GM18520 (cell line): Measurements from ENCODE around the gene TNP2.

ENCODE experiments used
- ATAC-seq: cut with Tn5 transposase; IDR thresholded peaks from one replicate; pipeline ENCODE4 v1.9.1; 2021; ENCODE audit not compliant: unreplicated experiment

Gene TNP2

GRCh38 chr16:11258553-11259492 lies 10.3 kb downstream of the TNP2 start:
- ATAC-seq = no peak

DNA sequence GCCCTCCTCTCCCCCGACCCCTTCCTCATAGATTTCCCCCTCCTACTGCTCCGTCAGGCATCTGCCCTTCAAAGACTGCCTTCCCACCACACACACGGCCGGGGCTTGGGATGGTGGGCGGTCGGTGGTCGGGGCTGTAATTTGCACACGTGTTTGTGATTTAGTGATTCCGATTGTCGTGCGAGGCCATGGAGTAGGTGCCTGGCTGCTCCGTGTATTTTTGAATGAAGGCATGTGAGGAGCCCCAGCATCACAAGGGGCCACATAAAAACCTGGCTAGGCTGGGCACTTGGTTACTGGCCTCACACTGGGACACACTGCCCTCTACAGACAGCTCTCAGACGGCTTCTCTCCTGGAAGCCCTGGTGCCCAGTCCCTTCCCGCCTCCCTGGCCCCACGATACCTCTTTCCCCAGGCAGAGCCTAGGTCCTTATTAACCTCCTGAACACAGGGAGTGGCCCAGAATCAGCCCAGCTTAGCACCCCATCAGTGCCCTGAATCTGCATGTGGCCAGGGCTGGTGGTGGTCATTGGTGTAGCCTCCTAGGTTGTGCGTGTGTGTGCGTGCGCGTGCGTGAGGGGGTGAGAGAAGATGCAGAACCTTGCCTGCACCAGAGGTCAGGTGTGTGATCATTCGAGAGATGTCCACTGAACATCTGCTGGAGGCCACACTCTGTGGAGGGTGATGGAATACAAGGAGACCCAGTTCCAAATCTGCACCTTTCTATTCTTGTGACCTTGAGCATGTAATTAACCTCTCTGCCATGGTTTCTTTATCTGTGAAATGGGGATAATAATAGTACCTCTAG lies 11.8 kb downstream of the TNP2 start:
- no peak for ATAC-seq

- ATAC-seq = no peak
These were observed 12.4 kb downstream of the TNP2 start for GRCh38 chr16:11256661-11257130.

DNA sequence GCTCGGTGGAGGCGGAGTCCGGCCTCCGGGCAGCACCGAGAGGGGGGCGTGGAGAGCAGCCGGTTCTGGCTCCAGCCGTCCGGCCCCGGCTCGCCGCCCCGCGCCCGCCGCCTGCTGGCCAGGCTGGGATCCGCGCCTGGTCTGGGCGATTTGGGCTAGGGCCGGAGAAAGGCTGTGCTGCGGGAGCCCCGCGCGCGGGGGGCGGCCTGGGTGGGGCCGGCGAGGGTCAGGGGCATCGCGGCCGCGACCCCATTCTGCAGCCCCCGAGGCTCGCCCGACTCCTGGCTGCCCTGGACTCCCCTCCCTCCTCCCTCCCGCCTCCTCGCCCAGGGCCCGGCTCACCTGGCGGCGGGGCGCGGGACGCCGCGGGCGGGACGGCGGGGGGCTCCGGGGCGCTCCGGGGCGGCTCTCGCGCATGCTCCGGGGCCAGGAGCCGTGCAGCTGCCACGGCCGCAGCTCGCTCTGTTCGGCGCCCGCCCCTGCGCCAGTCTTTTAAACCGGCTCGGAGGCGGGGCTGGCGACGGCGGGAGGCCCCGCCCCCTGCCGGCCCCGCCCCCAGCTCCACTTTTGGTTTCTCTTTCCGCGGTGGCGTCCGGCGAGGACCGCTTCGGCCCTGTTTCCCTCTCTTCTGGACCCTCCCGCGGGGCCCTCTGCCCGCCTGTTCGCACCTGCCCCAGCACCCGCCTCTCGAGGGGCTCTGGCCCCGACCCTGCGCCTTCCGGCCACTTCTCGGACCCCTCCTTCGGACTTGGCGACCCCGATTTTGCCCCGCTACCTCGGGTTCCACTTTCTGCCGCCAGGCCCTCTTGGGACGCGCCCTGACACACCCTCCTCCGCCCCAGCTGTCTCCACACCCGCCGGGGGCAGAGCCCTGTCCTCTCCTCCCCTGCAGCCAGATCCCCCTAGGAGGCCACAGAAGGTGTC lies 13.1 kb downstream of the TNP2 start, which contains the start of gene SOCS1:
SOCS1 (minus strand) TSS at position 468 of the 924 bp plus-strand sequence. CDS start 726 bp downstream, outside the sequence.
- peak; percentile 43 for ATAC-seq

DNA sequence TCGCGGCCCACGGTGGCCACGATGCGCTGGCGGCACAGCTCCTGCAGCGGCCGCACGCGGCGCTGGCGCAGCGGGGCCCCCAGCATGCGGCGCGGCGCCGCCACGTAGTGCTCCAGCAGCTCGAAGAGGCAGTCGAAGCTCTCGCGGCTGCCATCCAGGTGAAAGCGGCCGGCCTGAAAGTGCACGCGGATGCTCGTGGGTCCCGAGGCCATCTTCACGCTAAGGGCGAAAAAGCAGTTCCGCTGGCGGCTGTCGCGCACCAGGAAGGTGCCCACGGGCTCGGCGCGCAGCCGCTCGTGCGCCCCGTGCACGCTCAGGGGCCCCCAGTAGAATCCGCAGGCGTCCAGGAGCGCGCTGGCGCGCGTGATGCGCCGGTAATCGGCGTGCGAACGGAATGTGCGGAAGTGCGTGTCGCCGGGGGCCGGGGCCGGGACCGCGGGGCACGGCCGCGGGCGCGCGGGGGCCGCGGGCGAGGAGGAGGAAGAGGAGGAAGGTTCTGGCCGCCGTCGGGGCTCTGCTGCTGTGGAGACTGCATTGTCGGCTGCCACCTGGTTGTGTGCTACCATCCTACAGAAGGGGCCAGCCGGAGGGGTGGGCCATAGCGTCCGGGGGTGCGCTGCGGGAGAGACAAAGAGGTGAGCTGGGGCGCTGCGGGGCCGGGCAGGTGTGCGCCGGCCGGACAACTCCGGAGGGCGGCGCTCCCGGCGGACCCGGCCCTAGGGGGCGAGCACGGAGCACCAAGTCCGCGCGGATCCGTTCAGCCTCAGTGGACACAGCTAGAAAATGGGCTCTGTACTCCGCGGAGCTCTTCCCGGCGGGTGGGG lies 14.0 kb downstream of the TNP2 start:
- ATAC-seq = peak; percentile 4

- no peak for ATAC-seq
These were observed 14.9 kb downstream of the TNP2 start for GRCh38 chr16:11253995-11254912.

- no peak for ATAC-seq
These were observed 15.8 kb downstream of the TNP2 start for GRCh38 chr16:11253009-11253994.

GRCh38 chr16:11252482-11252931 lies 16.6 kb downstream of the TNP2 start:
- no peak for ATAC-seq

- ATAC-seq = no peak
These were observed 17.3 kb downstream of the TNP2 start for GRCh38 chr16:11251525-11252481.

DNA sequence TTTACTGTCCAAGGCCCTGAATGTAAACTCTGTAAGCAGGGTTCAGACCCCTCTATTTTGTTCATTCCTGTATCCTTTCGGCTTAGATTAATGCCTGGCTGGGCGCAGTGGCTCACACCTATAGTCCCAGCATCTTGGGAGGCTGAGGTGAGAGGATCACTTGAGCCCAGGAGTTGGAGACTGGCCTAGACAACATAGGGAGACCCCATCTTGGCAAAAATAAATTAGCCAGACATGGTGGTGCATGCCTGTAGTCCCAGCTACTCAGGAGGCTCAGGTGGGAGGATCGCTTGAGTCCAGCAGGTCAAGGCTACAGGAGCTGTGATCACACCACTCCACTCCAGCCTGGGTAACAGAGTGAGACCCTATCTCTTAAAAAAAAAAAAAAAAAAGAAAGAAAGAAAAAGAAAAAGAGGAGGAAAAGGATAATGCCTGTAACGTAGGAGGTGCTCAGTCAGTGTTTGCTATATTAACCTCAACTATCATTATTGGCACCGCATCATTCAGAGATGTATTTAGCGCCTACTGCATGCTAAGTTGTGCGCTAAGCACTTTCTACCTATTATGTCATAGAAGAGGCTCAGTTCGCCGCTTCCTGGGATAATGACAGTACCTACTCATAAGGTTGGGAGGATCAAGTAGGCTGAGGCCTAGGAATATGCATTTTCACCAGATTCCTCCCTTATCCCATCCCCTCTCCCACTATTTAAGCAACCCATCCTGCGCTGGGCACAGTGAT lies 18.2 kb downstream of the TNP2 start:
- no peak for ATAC-seq

GRCh38 chr16:11250091-11250785 lies 18.9 kb downstream of the TNP2 start:
- ATAC-seq = no peak

DNA sequence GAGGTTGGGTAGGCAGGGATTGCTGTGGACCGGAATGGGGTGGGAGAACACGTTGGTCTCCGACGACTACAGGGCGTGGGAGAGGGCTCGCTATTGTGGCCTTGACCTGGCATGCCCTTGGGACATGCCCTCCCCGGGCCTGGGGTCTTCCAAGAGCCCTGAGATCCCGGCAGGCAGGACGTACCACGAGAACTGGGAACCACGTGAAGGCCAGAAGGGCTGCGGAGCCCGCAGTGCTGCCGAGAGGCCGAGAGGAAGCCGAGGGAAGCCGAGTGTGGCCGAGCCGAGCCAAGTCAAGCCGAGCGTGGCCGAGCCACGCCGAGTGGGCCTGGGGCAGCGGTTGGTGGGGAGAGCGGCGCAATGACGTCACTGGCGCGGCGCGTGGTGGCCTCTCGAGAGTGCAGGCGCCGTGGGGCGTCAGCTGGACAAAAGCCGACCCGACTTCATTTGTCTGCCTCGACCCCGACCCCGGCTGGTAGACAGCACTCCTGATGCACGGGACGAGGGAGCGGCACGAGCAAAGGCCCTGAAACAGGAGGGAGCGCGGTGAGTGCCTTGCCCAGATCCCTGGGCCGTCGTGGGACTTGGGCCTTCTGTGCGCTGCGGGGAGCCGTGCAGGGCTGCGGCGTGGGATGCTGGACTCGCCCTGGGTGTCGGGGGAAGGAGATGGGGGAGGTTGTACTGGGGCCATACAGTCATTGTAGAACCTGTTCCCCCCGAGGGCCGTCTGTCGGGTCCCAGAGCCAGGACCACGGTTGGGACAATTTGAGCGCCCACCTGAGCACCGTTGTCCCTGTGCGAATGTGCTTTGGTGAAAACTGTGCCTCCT lies 19.7 kb downstream of the TNP2 start:
- ATAC-seq = no peak

DNA sequence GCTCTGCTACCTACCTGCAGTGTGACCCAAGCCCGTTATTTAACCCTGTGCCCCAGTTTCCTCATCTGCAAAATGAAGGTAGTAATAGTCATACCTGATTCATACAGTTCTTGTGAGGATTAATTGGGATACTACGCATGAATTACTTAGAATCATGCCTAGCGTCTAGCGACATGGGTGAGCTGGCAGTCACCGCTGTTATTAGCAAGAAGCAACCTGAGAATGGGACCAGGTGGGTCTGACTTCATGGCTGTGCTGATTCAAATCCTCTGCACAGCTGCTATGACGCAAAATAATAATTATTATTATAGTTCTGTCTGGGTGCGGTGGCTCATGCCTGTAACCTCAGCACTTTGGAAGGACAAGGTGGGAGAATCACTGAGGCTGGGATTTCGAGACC lies 21.0 kb downstream of the TNP2 start:
- ATAC-seq = no peak

- no peak for ATAC-seq
These were observed 23.1 kb downstream of the TNP2 start for GRCh38 chr16:11245988-11246387.
